NT2/D1 (cell line): ENCODE data around the gene ZNF711.
"Not testable (repeated sequence)": the region's sequence is repeated elsewhere in the genome, so short reads cannot be mapped to it uniquely, and the experiment has no call there.

Experiments
- SUZ12 ChIP-seq: IDR thresholded peaks from 2 replicates; pipeline ENCODE4 v1.6.1; 2011; ENCODE audit not compliant: insufficient read length, insufficient read depth; ENCODE audit errors: extremely low read depth
- YY1 ChIP-seq: IDR thresholded peaks from 2 replicates; pipeline ENCODE4 v1.6.1; 2011; ENCODE audit not compliant: insufficient read length, insufficient read depth
- ZNF274 ChIP-seq: IDR thresholded peaks from 2 replicates; pipeline ENCODE4 v1.6.1; 2011; ENCODE audit warnings: mild to moderate bottlenecking, low read depth, low read length

GRCh38 chrX:85311348-85311747 lies 67.6 kb downstream of the ZNF711 start:
- TF ChIP-seq SUZ12, ZNF274, YY1: not testable (repeated sequence)
